Osteoblast (primary cell): ENCODE results near the gene TJAP1. TPM values are rescaled to one million over a fixed set of nuclear protein-coding genes. Genes with fewer than 3 reads are reported as not detected.
A peak's percentile ranks its signal among the peaks of the same experiment; 100 is the strongest.

Experiments used
- DNase-seq: peaks from one replicate; pipeline ENCODE4 v3.0.0; 2011; ENCODE audit warnings: low spot score, mixed read lengths; ENCODE audit not compliant: insufficient read length; ENCODE audit errors: missing footprints
- H2AFZ ChIP-seq: 2 replicates; pipeline ENCODE4 v1.6.0; 2011; ENCODE audit warnings: mild to moderate bottlenecking, low read length
- H3K27ac ChIP-seq: 2 replicates; pipeline ENCODE4 v1.5.1; 2011; ENCODE audit warnings: mild to moderate bottlenecking, low read depth, low read length, moderate library complexity
- H3K27me3 ChIP-seq: 2 replicates; pipeline ENCODE4 v1.6.0; 2012; ENCODE audit warnings: mild to moderate bottlenecking, control low read depth, inconsistent platforms, low read length, moderate library complexity; ENCODE audit not compliant: insufficient read depth
- H3K36me3 ChIP-seq: 2 replicates; pipeline ENCODE4 v1.5.1; 2011; ENCODE audit warnings: mild to moderate bottlenecking, low read length, control low read depth, moderate library complexity; ENCODE audit not compliant: insufficient read depth
- H3K4me1 ChIP-seq: 2 replicates; pipeline ENCODE4 v1.5.1; 2011; ENCODE audit warnings: mild to moderate bottlenecking, low read length, control low read depth, moderate library complexity; ENCODE audit not compliant: insufficient read depth
- H3K4me2 ChIP-seq: 2 replicates; pipeline ENCODE4 v1.6.0; 2011; ENCODE audit warnings: mild to moderate bottlenecking, low read length; ENCODE audit not compliant: insufficient read depth
- H3K4me3 ChIP-seq: fragments of 200-600 bp; sonication (generic); 3 replicates; pipeline ENCODE4 v1.5.1; 2012; ENCODE audit warnings: mild to moderate bottlenecking, low read length, inconsistent platforms; ENCODE audit not compliant: insufficient read depth
- H3K79me2 ChIP-seq: 2 replicates; pipeline ENCODE4 v1.6.0; 2012; ENCODE audit warnings: mild to moderate bottlenecking, low read length, control low read depth, inconsistent platforms; ENCODE audit not compliant: insufficient read depth
- H3K9me3 ChIP-seq: 2 replicates; pipeline ENCODE4 v1.5.1; 2011; ENCODE audit warnings: low read depth, low read length, control low read depth
- H4K20me1 ChIP-seq: 2 replicates; pipeline ENCODE4 v1.6.0; 2012; ENCODE audit warnings: mild to moderate bottlenecking, low read length, control low read depth; ENCODE audit not compliant: insufficient read depth
- CTCF ChIP-seq: IDR thresholded peaks from 2 replicates; pipeline ENCODE4 v1.5.1; 2011; ENCODE audit warnings: mild to moderate bottlenecking, low read depth, low read length, moderate library complexity; ENCODE audit errors: extremely low read depth
- total RNA-seq: library from RNA; depleted of rRNA; stranded (reverse); fragments of >200 nt; gene quantifications from 2 replicates; pipeline ENCODE4 v1.2.3, GENCODE V29; 2012

Gene TJAP1
- total RNA-seq, 1 donor = 14.5 TPM

GRCh38 chr6:43475516-43475915, 1.9 kb upstream of the TJAP1 start:
- Histone ChIP-seq H3K4me1 (peaks cover 13% of the 10 kb centered on the region), H3K27ac (no peak overlapping the region), H2AFZ (no peak overlapping the region), H3K79me2 (peaks cover 28% of the 10 kb centered on the region), H3K4me2 (no peak overlapping the region), H3K4me3 (no peak overlapping the region), H3K9me3 (no peaks in the 10 kb centered on the region), H3K27me3 (no peaks in the 10 kb centered on the region), H4K20me1 (no peaks in the 10 kb centered on the region), H3K36me3 (no peaks in the 10 kb centered on the region)
- TF ChIP-seq CTCF = no peak
- DNase-seq = no peak

GRCh38 chr6:43476746-43477145, 624 bp upstream of the TJAP1 start:
- H3K27ac ChIP-seq = peak overlapping the region; percentile 66
- no peaks in the 10 kb centered on the region for H3K27me3 ChIP-seq
- peak overlapping the region; percentile 98 for H2AFZ ChIP-seq
- peaks cover 3% of the 10 kb centered on the region for H3K36me3 ChIP-seq
- H3K4me1 ChIP-seq = peaks cover 13% of the 10 kb centered on the region
- peak overlapping the region; percentile 98 for H3K4me2 ChIP-seq
- H4K20me1 ChIP-seq = peaks cover 4% of the 10 kb centered on the region
- peaks cover 39% of the 10 kb centered on the region for H3K79me2 ChIP-seq
- no peak for TF ChIP-seq CTCF
- H3K4me3 ChIP-seq = peak overlapping the region; percentile 87
- no peaks in the 10 kb centered on the region for H3K9me3 ChIP-seq
- DNase-seq = no peak

GRCh38 chr6:43478008-43478372, 620 bp downstream of the TJAP1 start:
- Histone ChIP-seq H4K20me1 (peaks cover 11% of the 10 kb centered on the region), H3K9me3 (no peaks in the 10 kb centered on the region), H3K79me2 (peaks cover 50% of the 10 kb centered on the region), H3K4me1 (peaks cover 13% of the 10 kb centered on the region), H3K27ac (peak overlapping the region; percentile 66), H2AFZ (peak overlapping the region; percentile 87), H3K27me3 (no peaks in the 10 kb centered on the region), H3K4me3 (peak overlapping the region; percentile 87), H3K36me3 (peaks cover 3% of the 10 kb centered on the region), H3K4me2 (peak overlapping the region; percentile 98)
- no peak for DNase-seq
- no peak for TF ChIP-seq CTCF

GRCh38 chr6:43481075-43481474, 3.7 kb downstream of the TJAP1 start:
- H3K4me3 ChIP-seq = no peak overlapping the region
- peaks cover 22% of the 10 kb centered on the region for H4K20me1 ChIP-seq
- H3K79me2 ChIP-seq = peaks cover 70% of the 10 kb centered on the region
- H3K9me3 ChIP-seq = no peaks in the 10 kb centered on the region
- H3K4me1 ChIP-seq = peaks cover 13% of the 10 kb centered on the region
- H3K4me2 ChIP-seq = no peak overlapping the region
- no peak overlapping the region for H2AFZ ChIP-seq
- no peak for TF ChIP-seq CTCF
- H3K27me3 ChIP-seq = no peaks in the 10 kb centered on the region
- H3K36me3 ChIP-seq = peaks cover 3% of the 10 kb centered on the region
- DNase-seq = no peak
- no peak overlapping the region for H3K27ac ChIP-seq
